ENCODE data around the gene EMILIN2. TPM values are rescaled to one million over a fixed set of nuclear protein-coding genes. Genes with fewer than 3 reads are reported as not detected.

Gene EMILIN2
- total RNA-seq, 4 donors from 2014 or later: 17.9 to 29.9 (median 22.2) TPM

DNA sequence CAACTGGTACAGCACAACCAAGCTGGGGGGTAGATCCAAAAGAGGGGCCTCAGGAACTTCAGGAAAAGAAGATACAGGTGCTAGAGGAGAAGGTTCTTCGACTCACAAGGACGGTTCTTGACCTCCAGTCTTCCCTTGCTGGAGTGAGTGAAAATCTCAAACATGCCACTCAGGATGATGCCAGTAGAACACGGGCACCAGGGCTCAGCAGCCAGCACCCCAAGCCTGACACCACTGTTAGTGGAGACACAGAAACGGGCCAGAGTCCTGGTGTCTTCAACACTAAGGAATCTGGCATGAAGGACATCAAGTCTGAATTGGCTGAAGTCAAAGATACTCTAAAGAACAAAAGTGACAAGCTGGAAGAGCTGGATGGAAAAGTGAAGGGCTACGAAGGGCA, 43.8 kb downstream of the EMILIN2 start:
- intact Hi-C loops (cut with DNase I): no loop called here
- Histone ChIP-seq H3K27ac (no peak overlapping the region), H3K4me1 (peaks cover 0 to 9% of the 10 kb centered on the region in 2 donors), H3K4me3 (replicated peaks in 1 of 3) (no peak overlapping the region), H3K27me3 (no peaks in the 10 kb centered on the region), H3K9me3 (no peaks in the 10 kb centered on the region), H3K36me3 (no peaks in the 10 kb centered on the region)
- no peak for DNase-seq
- 89% methylated on average over 5 of the region's 5 CpGs for WGBS, 2 donors
- TF ChIP-seq POLR2A (IDR thresholded peaks at IDR 0.05) (no peak), CTCF (IDR thresholded peaks at IDR 0.05) (no peak)

DNA sequence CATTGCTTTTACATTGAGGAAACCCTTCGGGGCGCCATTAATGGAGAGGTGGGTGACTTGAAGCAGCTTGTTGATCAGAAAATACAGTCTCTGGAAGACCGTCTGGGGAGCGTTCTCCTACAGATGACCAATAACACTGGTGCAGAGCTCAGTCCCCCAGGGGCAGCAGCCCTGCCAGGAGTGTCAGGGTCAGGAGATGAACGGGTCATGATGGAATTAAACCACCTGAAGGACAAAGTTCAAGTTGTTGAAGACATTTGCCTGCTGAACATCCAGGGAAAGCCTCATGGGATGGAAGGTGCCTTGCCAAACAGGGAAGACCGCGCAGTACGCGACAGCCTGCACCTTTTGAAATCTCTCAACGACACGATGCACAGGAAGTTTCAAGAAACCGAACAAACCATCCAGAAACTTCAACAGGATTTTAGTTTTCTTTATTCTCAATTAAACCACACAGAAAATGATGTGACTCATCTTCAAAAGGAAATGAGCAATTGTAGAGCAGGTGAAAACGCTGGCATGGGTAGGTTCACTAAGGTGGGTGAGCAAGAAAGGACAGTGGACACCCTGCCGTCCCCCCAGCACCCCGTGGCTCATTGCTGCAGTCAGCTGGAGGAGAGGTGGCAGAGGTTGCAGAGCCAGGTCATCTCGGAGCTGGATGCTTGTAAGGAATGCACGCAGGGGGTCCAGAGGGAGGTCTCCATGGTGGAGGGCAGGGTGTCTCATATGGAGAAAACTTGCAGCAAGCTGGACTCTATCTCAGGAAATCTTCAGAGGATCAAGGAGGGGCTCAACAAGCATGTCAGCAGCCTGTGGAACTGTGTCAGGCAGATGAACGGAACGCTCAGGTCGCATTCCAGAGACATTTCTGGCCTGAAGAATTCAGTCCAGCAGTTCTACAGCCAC, 45.0 kb downstream of the EMILIN2 start:
- intact Hi-C loops (cut with DNase I): no loop called here
- WGBS, 2 donors: 86 to 87% methylated on average over 20 of the region's 20 CpGs

GRCh38 chr18:2893056-2893455, 46.2 kb downstream of the EMILIN2 start:
- 90% methylated on average over 4 of the region's 4 CpGs for WGBS, 2 donors
- H3K9me3 ChIP-seq: no peaks in the 10 kb centered on the region
- no peak overlapping the region for H3K4me3 ChIP-seq (replicated peaks in 1 of 3)
- intact Hi-C loops (cut with DNase I): no loop called here
- no peaks in the 10 kb centered on the region for H3K36me3 ChIP-seq
- TF ChIP-seq POLR2A (IDR thresholded peaks at IDR 0.05): no peak
- no peak for TF ChIP-seq CTCF (IDR thresholded peaks at IDR 0.05)
- DNase-seq: no peak
- peaks cover 0 to 9% of the 10 kb centered on the region in 2 donors for H3K4me1 ChIP-seq
- no peaks in the 10 kb centered on the region for H3K27me3 ChIP-seq
- no peak overlapping the region for H3K27ac ChIP-seq

More for the DNA sequence above, 45.0 kb downstream of the EMILIN2 start:
- Histone ChIP-seq H3K27ac (no peak overlapping the region), H3K27me3 (no peaks in the 10 kb centered on the region), H3K9me3 (no peaks in the 10 kb centered on the region), H3K36me3 (no peaks in the 10 kb centered on the region), H3K4me3 (replicated peaks in 1 of 3) (no peak overlapping the region), H3K4me1 (peaks cover 0 to 9% of the 10 kb centered on the region in 2 donors)
- DNase-seq: no peak
- TF ChIP-seq CTCF (IDR thresholded peaks at IDR 0.05) (no peak), POLR2A (IDR thresholded peaks at IDR 0.05) (no peak)

DNA sequence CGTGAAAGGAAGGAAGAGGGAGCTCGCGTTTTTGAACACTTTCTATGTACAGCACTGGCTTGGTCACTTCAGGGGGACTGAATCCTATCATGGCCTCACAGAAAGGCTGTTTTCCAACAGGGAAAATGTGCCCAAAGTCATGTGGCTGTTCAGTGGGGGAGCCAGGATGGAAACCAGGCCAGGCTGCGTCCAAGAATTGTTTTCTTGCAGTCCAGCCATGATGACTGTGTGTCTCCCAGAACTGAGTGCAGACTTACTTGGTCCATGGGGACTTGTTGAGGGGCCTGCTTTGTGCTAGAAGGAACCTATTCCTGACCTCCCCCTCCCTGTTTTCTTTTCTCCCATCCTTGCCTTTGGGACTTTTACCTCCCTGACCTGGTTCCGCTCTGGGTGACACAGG, 46.9 kb downstream of the EMILIN2 start:
- Histone ChIP-seq H3K4me1 (peaks cover 0 to 9% of the 10 kb centered on the region in 2 donors), H3K27me3 (no peaks in the 10 kb centered on the region), H3K36me3 (no peaks in the 10 kb centered on the region), H3K27ac (no peak overlapping the region), H3K4me3 (replicated peaks in 1 of 3) (no peak overlapping the region), H3K9me3 (no peaks in the 10 kb centered on the region)
- intact Hi-C loops (cut with DNase I): no loop called here
- no peak for DNase-seq
- TF ChIP-seq CTCF (IDR thresholded peaks at IDR 0.05) (no peak), POLR2A (IDR thresholded peaks at IDR 0.05) (no peak)
- WGBS, 2 donors: 86 to 89% methylated on average over 5 of the region's 5 CpGs

- Histone ChIP-seq H3K27ac (no peak overlapping the region), H3K4me1 (peaks cover 0 to 9% of the 10 kb centered on the region in 2 donors), H3K36me3 (no peaks in the 10 kb centered on the region), H3K27me3 (no peaks in the 10 kb centered on the region), H3K9me3 (no peaks in the 10 kb centered on the region), H3K4me3 (replicated peaks in 1 of 3) (no peak overlapping the region)
- DNase-seq: peak; percentile 27 to 30
- WGBS, 2 donors: 57 to 72% methylated on average over 11 of the region's 11 CpGs
- intact Hi-C loops (cut with DNase I): no loop called here
- no peak for TF ChIP-seq POLR2A (IDR thresholded peaks at IDR 0.05)
- no peak for TF ChIP-seq CTCF (IDR thresholded peaks at IDR 0.05)
Observed at GRCh38 chr18:2894131-2894840, 47.5 kb downstream of the EMILIN2 start.

Data from thyroid gland (tissue), 4 donors.